Left lobe of liver (tissue), 2 donors: ENCODE results near the gene AP2A2. TPM values are rescaled to one million over a fixed set of nuclear protein-coding genes. Genes with fewer than 3 reads are reported as not detected.
"Not testable (repeated sequence)": the region's sequence is repeated elsewhere in the genome, so short reads cannot be mapped to it uniquely, and the experiment has no call there.

Experiments used
- ATAC-seq: fragments of 200-7000 bp; cut with Tn5 transposase; one replicate; pipeline ENCODE4 v1.9.1; 2020; ENCODE audit warnings: mild to moderate bottlenecking, moderate library complexity
- DNase-seq: peaks from one replicate; pipeline ENCODE4 v3.0.0-alpha.2; 2020; ENCODE audit warnings: low spot score
- total RNA-seq: library from RNA; stranded (reverse); gene quantifications from one replicate; pipeline ENCODE4 v1.2.1, GENCODE V29; 2021
- donor health status: DM: no; HTN: no; CAD: no; lungs with moderate emphysema.
- donor health status: DM: no; HTN: yes; CAD: no.

Gene AP2A2
- total RNA-seq, 1 donor from 2014 or later = 53.7 TPM

- peak; percentile 94 for DNase-seq
- peak; percentile 84 for ATAC-seq
Observed at GRCh38 chr11:952406-953385, 27.0 kb downstream of the AP2A2 start.

GRCh38 chr11:953512-953911 lies 27.8 kb downstream of the AP2A2 start:
- ATAC-seq = peak; percentile 65
- peak; percentile 82 for DNase-seq

- ATAC-seq (no peak), DNase-seq (no peak)
Observed at GRCh38 chr11:954392-955153, 28.9 kb downstream of the AP2A2 start.

- DNase-seq = peak; percentile 83
- peak; percentile 54 for ATAC-seq
Observed at GRCh38 chr11:955154-956063, 29.7 kb downstream of the AP2A2 start.

GRCh38 chr11:957212-957920 lies 31.7 kb downstream of the AP2A2 start:
- DNase-seq (no peak), ATAC-seq (no peak)

GRCh38 chr11:958101-958500 lies 32.4 kb downstream of the AP2A2 start:
- ATAC-seq (no peak), DNase-seq (no peak)

- no peak for ATAC-seq
- DNase-seq = no peak
Observed at GRCh38 chr11:959027-959426, 33.4 kb downstream of the AP2A2 start.

GRCh38 chr11:959608-960007 lies 33.9 kb downstream of the AP2A2 start:
- ATAC-seq (peak; percentile 91), DNase-seq (peak; percentile 90)

- DNase-seq, ATAC-seq: not testable (repeated sequence)
Observed at GRCh38 chr11:961310-961920, 35.7 kb downstream of the AP2A2 start.

- no peak for DNase-seq
- no peak for ATAC-seq
Observed at GRCh38 chr11:961921-962320, 36.3 kb downstream of the AP2A2 start.

GRCh38 chr11:962688-963087 lies 37.0 kb downstream of the AP2A2 start:
- ATAC-seq = no peak
- DNase-seq = no peak

GRCh38 chr11:963852-964251 lies 38.2 kb downstream of the AP2A2 start:
- DNase-seq (no peak), ATAC-seq (no peak)

- no peak for ATAC-seq
- DNase-seq = no peak
Observed at GRCh38 chr11:965206-965775, 39.6 kb downstream of the AP2A2 start.

GRCh38 chr11:967995-968751 lies 42.5 kb downstream of the AP2A2 start:
- ATAC-seq = no peak
- no peak for DNase-seq

- ATAC-seq (no peak), DNase-seq (no peak)
Observed at GRCh38 chr11:968822-969221, 43.2 kb downstream of the AP2A2 start.

- ATAC-seq (no peak), DNase-seq (no peak)
Observed at GRCh38 chr11:969651-970205, 44.1 kb downstream of the AP2A2 start.

GRCh38 chr11:970319-970871 lies 44.7 kb downstream of the AP2A2 start:
- DNase-seq (no peak), ATAC-seq (no peak)

- DNase-seq (no peak), ATAC-seq (no peak)
Observed at GRCh38 chr11:971092-971690, 45.5 kb downstream of the AP2A2 start.
